ENCODE results near the gene SOCS6. TPM values are rescaled to one million over a fixed set of nuclear protein-coding genes. Genes with fewer than 3 reads are reported as not detected.

Gene SOCS6
- total and polyA plus RNA-seq, 2 donors (not counting 1 experiment from before 2014, with no cell fraction given): 38.6 to 44.1 TPM

GRCh38 chr18:70331456-70332097, 42.7 kb downstream of the SOCS6 start:
- Histone ChIP-seq H3K4me2 (ENCODE audit: extremely low read depth, insufficient read depth, low read length) (no peak overlapping the region), H3K9me3 (ENCODE audit: control insufficient read depth, insufficient read depth, low read depth, low read length) (no peaks in the 10 kb centered on the region)
- DNase-seq (ENCODE audit: low read depth in 2 of 2): no peak

GRCh38 chr18:70332694-70333093, 43.8 kb downstream of the SOCS6 start:
- Histone ChIP-seq H3K79me2 (ENCODE audit: control insufficient read depth, insufficient read depth, low read length) (peaks cover 12% of the 10 kb centered on the region), H3K4me3 (replicated peaks in 1 of 4; ENCODE audit: control extremely low read depth in 1 of 4, insufficient read depth in 1 of 4, low read depth in 3 of 4, low read length in 4 of 4) (no peak overlapping the region), H3K9ac (ENCODE audit: insufficient read depth, low read length) (no peak overlapping the region), H3K36me3 (ENCODE audit: control insufficient read depth, insufficient read depth, low read length) (peaks cover 6% of the 10 kb centered on the region), H3K27ac (ENCODE audit: insufficient read depth, low read length) (peak overlapping the region; percentile 64), H3K4me1 (ENCODE audit: control insufficient read depth, extremely low read depth, insufficient read depth, low read length) (peaks cover 8% of the 10 kb centered on the region), H3K27me3 (ENCODE audit: control insufficient read depth, insufficient read depth, low read length) (no peaks in the 10 kb centered on the region), H3K9me3 (ENCODE audit: control insufficient read depth, insufficient read depth, low read depth, low read length) (no peaks in the 10 kb centered on the region), H3K4me2 (ENCODE audit: extremely low read depth, insufficient read depth, low read length) (no peak overlapping the region), H2AFZ (ENCODE audit: low read length) (no peak overlapping the region), H4K20me1 (ENCODE audit: control insufficient read depth, extremely low read depth, insufficient read depth, low read length) (no peaks in the 10 kb centered on the region)
- peak; percentile 55 to 67 for DNase-seq (ENCODE audit: low read depth in 2 of 2)
- TF ChIP-seq CTCF (conservative IDR thresholded peaks at IDR 0.05 in 1 of 2, IDR thresholded peaks at IDR 0.05 in 1 of 2; ENCODE audit: low read depth in 1 of 2, low read length in 2 of 2) (peak in 1 of 2 donors; percentile 1), EZH2 (IDR thresholded peaks at IDR 0.05; ENCODE audit: low read length, missing control alignments) (no peak)

More at GRCh38 chr18:70331456-70332097, 42.7 kb downstream of the SOCS6 start:
- Histone ChIP-seq H3K4me1 (ENCODE audit: control insufficient read depth, extremely low read depth, insufficient read depth, low read length) (peaks cover 8% of the 10 kb centered on the region), H4K20me1 (ENCODE audit: control insufficient read depth, extremely low read depth, insufficient read depth, low read length) (no peaks in the 10 kb centered on the region), H3K9ac (ENCODE audit: insufficient read depth, low read length) (no peak overlapping the region), H3K27me3 (ENCODE audit: control insufficient read depth, insufficient read depth, low read length) (no peaks in the 10 kb centered on the region), H3K4me3 (replicated peaks in 1 of 4; ENCODE audit: control extremely low read depth in 1 of 4, insufficient read depth in 1 of 4, low read depth in 3 of 4, low read length in 4 of 4) (no peak overlapping the region), H2AFZ (ENCODE audit: low read length) (no peak overlapping the region), H3K79me2 (ENCODE audit: control insufficient read depth, insufficient read depth, low read length) (peaks cover 23% of the 10 kb centered on the region), H3K27ac (ENCODE audit: insufficient read depth, low read length) (no peak overlapping the region), H3K36me3 (ENCODE audit: control insufficient read depth, insufficient read depth, low read length) (peaks cover 6% of the 10 kb centered on the region)
- TF ChIP-seq EZH2 (IDR thresholded peaks at IDR 0.05; ENCODE audit: low read length, missing control alignments) (no peak), CTCF (conservative IDR thresholded peaks at IDR 0.05 in 1 of 2, IDR thresholded peaks at IDR 0.05 in 1 of 2; ENCODE audit: low read depth in 1 of 2, low read length in 2 of 2) (no peak)

GRCh38 chr18:70333316-70333715, 44.5 kb downstream of the SOCS6 start:
- Histone ChIP-seq H3K4me1 (ENCODE audit: control insufficient read depth, extremely low read depth, insufficient read depth, low read length) (peaks cover 8% of the 10 kb centered on the region), H3K36me3 (ENCODE audit: control insufficient read depth, insufficient read depth, low read length) (peaks cover 4% of the 10 kb centered on the region), H3K4me2 (ENCODE audit: extremely low read depth, insufficient read depth, low read length) (no peak overlapping the region), H2AFZ (ENCODE audit: low read length) (no peak overlapping the region), H3K9me3 (ENCODE audit: control insufficient read depth, insufficient read depth, low read depth, low read length) (no peaks in the 10 kb centered on the region), H3K27ac (ENCODE audit: insufficient read depth, low read length) (peak overlapping the region; percentile 64), H3K79me2 (ENCODE audit: control insufficient read depth, insufficient read depth, low read length) (peaks cover 8% of the 10 kb centered on the region), H3K4me3 (replicated peaks in 1 of 4; ENCODE audit: control extremely low read depth in 1 of 4, insufficient read depth in 1 of 4, low read depth in 3 of 4, low read length in 4 of 4) (no peak overlapping the region), H3K27me3 (ENCODE audit: control insufficient read depth, insufficient read depth, low read length) (no peaks in the 10 kb centered on the region), H3K9ac (ENCODE audit: insufficient read depth, low read length) (no peak overlapping the region), H4K20me1 (ENCODE audit: control insufficient read depth, extremely low read depth, insufficient read depth, low read length) (no peaks in the 10 kb centered on the region)
- DNase-seq (ENCODE audit: low read depth in 2 of 2): no peak
- no peak for TF ChIP-seq CTCF (conservative IDR thresholded peaks at IDR 0.05 in 1 of 2, IDR thresholded peaks at IDR 0.05 in 1 of 2; ENCODE audit: low read depth in 1 of 2, low read length in 2 of 2)
- no peak for TF ChIP-seq EZH2 (IDR thresholded peaks at IDR 0.05; ENCODE audit: low read length, missing control alignments)
